ENCODE data around the gene TKT.

GRCh38 chr3:53188720-53189119, 67.1 kb downstream of the TKT start:
- TF ChIP-seq RFX5 (IDR thresholded peaks at IDR 0.05; ENCODE audit: low read depth, low read length) (no peak), CEBPB (IDR thresholded peaks at IDR 0.05; ENCODE audit: low read depth, low read length) (no peak), POLR2A (IDR thresholded peaks at IDR 0.05; ENCODE audit: low read depth, low read length) (no peak), RAD21 (IDR thresholded peaks at IDR 0.05; ENCODE audit: low read length) (no peak), ELK1 (IDR thresholded peaks at IDR 0.05; ENCODE audit: borderline replicate concordance, low read depth, low read length) (no peak), SMC3 (IDR thresholded peaks at IDR 0.05; ENCODE audit: low read depth, low read length) (no peak)
- TF ChIP-seq, protein P1, sequence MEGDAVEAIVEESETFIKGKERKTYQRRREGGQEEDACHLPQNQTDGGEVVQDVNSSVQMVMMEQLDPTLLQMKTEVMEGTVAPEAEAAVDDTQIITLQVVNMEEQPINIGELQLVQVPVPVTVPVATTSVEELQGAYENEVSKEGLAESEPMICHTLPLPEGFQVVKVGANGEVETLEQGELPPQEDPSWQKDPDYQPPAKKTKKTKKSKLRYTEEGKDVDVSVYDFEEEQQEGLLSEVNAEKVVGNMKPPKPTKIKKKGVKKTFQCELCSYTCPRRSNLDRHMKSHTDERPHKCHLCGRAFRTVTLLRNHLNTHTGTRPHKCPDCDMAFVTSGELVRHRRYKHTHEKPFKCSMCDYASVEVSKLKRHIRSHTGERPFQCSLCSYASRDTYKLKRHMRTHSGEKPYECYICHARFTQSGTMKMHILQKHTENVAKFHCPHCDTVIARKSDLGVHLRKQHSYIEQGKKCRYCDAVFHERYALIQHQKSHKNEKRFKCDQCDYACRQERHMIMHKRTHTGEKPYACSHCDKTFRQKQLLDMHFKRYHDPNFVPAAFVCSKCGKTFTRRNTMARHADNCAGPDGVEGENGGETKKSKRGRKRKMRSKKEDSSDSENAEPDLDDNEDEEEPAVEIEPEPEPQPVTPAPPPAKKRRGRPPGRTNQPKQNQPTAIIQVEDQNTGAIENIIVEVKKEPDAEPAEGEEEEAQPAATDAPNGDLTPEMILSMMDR (conservative IDR thresholded peaks at IDR 0.05; ENCODE audit: low read depth, low read length), result no peak

Data from IMR-90 (cell line).